ENCODE measurements around the gene USP10. TPM values are rescaled to one million over a fixed set of nuclear protein-coding genes. Genes with fewer than 3 reads are reported as not detected.
A peak's percentile ranks its signal among the peaks of the same experiment; 100 is the strongest.
"Not testable (repeated sequence)": the region's sequence is repeated elsewhere in the genome, so short reads cannot be mapped to it uniquely, and the experiment has no call there.

USP10 gene
- total RNA-seq, 1 donor from 2014 or later = 147 TPM

- H3K36me3 Mint-ChIP-seq (ENCODE audit: low read depth) = no peaks in the 10 kb centered on the region
- no peak for TF ChIP-seq CTCF (IDR thresholded peaks at IDR 0.05)
- H3K4me1 Mint-ChIP-seq = peaks cover 22% of the 10 kb centered on the region
- peaks cover 6% of the 10 kb centered on the region for H3K27me3 Mint-ChIP-seq
- H3K9me3 Mint-ChIP-seq = no peaks in the 10 kb centered on the region
- H3K27ac Mint-ChIP-seq = peak overlapping the region; percentile 54
- no peak for DNase-seq
- peak overlapping the region; percentile 13 for H3K4me3 Mint-ChIP-seq
- ChIA-PET POLR2A (interaction anchor here (0.6 to 1.4 kb wide), 9 partner anchors 9 to 1116 kb away, joined by 3 to 14 read pairs (median 5); no protein-coding TSS in a partner anchor), CTCF (interaction anchor here (0.6 to 1.8 kb wide), 5 partner anchors 14 to 42 kb away, joined by 3 to 5 read pairs (median 4); no protein-coding TSS in a partner anchor)
- intact Hi-C loops (cut with micrococcal nuclease) = loop anchor here (1.0 kb wide), 1 partner anchor 13 kb away; no protein-coding TSS in a partner anchor
- ATAC-seq (ENCODE audit: low read depth) = peak; percentile 98
Measured at GRCh38 chr16:84687715-84688114, 12.1 kb upstream of the USP10 start.

GRCh38 chr16:84688163-84688562 is 11.6 kb upstream of the USP10 start:
- not testable (repeated sequence) for H3K36me3 Mint-ChIP-seq (ENCODE audit: low read depth)

GRCh38 chr16:84689111-84689510 is 10.7 kb upstream of the USP10 start:
- no peak overlapping the region for H3K4me3 Mint-ChIP-seq
- no peak for ATAC-seq (ENCODE audit: low read depth)
- no peak for TF ChIP-seq CTCF (IDR thresholded peaks at IDR 0.05)
- intact Hi-C loops (cut with micrococcal nuclease) = no loop called here
- peaks cover 22% of the 10 kb centered on the region for H3K4me1 Mint-ChIP-seq
- H3K9me3 Mint-ChIP-seq = no peaks in the 10 kb centered on the region
- POLR2A ChIA-PET = interaction anchor here (0.6 kb wide), 1 partner anchor 766 kb away, joined by 3 read pairs; no protein-coding TSS in a partner anchor
- DNase-seq = no peak
- H3K27ac Mint-ChIP-seq = no peak overlapping the region
- no peaks in the 10 kb centered on the region for H3K36me3 Mint-ChIP-seq (ENCODE audit: low read depth)
- CTCF ChIA-PET = interaction anchor here (1.7 to 2.1 kb wide), 2 partner anchors 17 to 37 kb away, joined by 6 to 7 read pairs; no protein-coding TSS in a partner anchor
- peaks cover 6% of the 10 kb centered on the region for H3K27me3 Mint-ChIP-seq

More at GRCh38 chr16:84688163-84688562, 11.6 kb upstream of the USP10 start:
- H3K27me3 Mint-ChIP-seq; H3K4me3 Mint-ChIP-seq; intact Hi-C loops (cut with micrococcal nuclease); DNase-seq; H3K9me3 Mint-ChIP-seq: not testable (repeated sequence)
- peak; percentile 5 for ATAC-seq (ENCODE audit: low read depth)
- Mint-ChIP-seq H3K27ac (peak overlapping the region; percentile 54), H3K4me1 (peaks cover 22% of the 10 kb centered on the region)
- CTCF ChIA-PET = interaction anchor here (0.6 to 1.8 kb wide), 4 partner anchors 14 to 42 kb away, joined by 3 to 5 read pairs (median 4); no protein-coding TSS in a partner anchor
- POLR2A ChIA-PET = interaction anchor here (0.5 to 1.4 kb wide), 7 partner anchors 9 to 321 kb away, joined by 3 to 14 read pairs (median 4); no protein-coding TSS in a partner anchor

GRCh38 chr16:84690088-84690819 is 9.5 kb upstream of the USP10 start:
- no peak overlapping the region for H3K4me3 Mint-ChIP-seq
- H3K27ac Mint-ChIP-seq = no peak overlapping the region
- H3K36me3 Mint-ChIP-seq (ENCODE audit: low read depth) = no peaks in the 10 kb centered on the region
- no peaks in the 10 kb centered on the region for H3K9me3 Mint-ChIP-seq
- ChIA-PET CTCF (interaction anchor here (1.7 to 2.1 kb wide), 2 partner anchors 18 to 36 kb away, joined by 6 to 7 read pairs; no protein-coding TSS in a partner anchor), POLR2A (interaction anchor here (0.6 to 1.1 kb wide), 2 partner anchors 10 to 13 kb away, joined by 3 read pairs; no protein-coding TSS in a partner anchor)
- ATAC-seq (ENCODE audit: low read depth) = no peak
- no peaks in the 10 kb centered on the region for H3K27me3 Mint-ChIP-seq
- TF ChIP-seq CTCF (IDR thresholded peaks at IDR 0.05) = no peak
- peaks cover 22% of the 10 kb centered on the region for H3K4me1 Mint-ChIP-seq
- no peak for DNase-seq
- intact Hi-C loops (cut with micrococcal nuclease) = no loop called here

GRCh38 chr16:84692451-84693214 is 7.2 kb upstream of the USP10 start:
- intact Hi-C loops (cut with micrococcal nuclease) = no loop called here
- ATAC-seq (ENCODE audit: low read depth) = no peak
- no peak for TF ChIP-seq CTCF (IDR thresholded peaks at IDR 0.05)
- Mint-ChIP-seq H3K9me3 (no peaks in the 10 kb centered on the region), H3K36me3 (ENCODE audit: low read depth) (no peaks in the 10 kb centered on the region), H3K4me1 (peaks cover 16% of the 10 kb centered on the region), H3K4me3 (no peak overlapping the region), H3K27ac (no peak overlapping the region), H3K27me3 (no peaks in the 10 kb centered on the region)
- CTCF ChIA-PET = interaction anchor here (1.3 kb wide), 1 partner anchor 27 kb away, joined by 3 read pairs; no protein-coding TSS in a partner anchor
- POLR2A ChIA-PET = interaction anchor here (0.7 kb wide), 1 partner anchor 23 kb away, joined by 4 read pairs; no protein-coding TSS in a partner anchor
- no peak for DNase-seq

GRCh38 chr16:84693869-84694268 is 5.9 kb upstream of the USP10 start:
- DNase-seq; H3K4me1 Mint-ChIP-seq; ATAC-seq (ENCODE audit: low read depth); H3K4me3 Mint-ChIP-seq; intact Hi-C loops (cut with micrococcal nuclease); H3K27ac Mint-ChIP-seq; H3K9me3 Mint-ChIP-seq; H3K36me3 Mint-ChIP-seq (ENCODE audit: low read depth); H3K27me3 Mint-ChIP-seq: not testable (repeated sequence)
- ChIA-PET POLR2A (interaction anchor here (0.6 to 0.7 kb wide), 2 partner anchors 9 to 71 kb away, joined by 5 read pairs; no protein-coding TSS in a partner anchor), CTCF (interaction anchor here (1.3 kb wide), 1 partner anchor 28 kb away, joined by 3 read pairs; no protein-coding TSS in a partner anchor)
